HepG2 (cell line): ENCODE results near the gene STEAP3. TPM values are rescaled to one million over a fixed set of nuclear protein-coding genes. Genes with fewer than 3 reads are reported as not detected.

Experiments
- ATAC-seq: fragments of 200-7000 bp; cut with Tn5 transposase; 3 replicates; pipeline ENCODE4 v1.9.1; 2020; ENCODE audit warnings: mild to moderate bottlenecking, moderate library complexity
- BruUV-seq: library from RNA; stranded (reverse); fragments of 400-500 nt; replicated peaks from 2 replicates; lab custom pipeline; 2021; lab: Mats Ljungman, UMichigan
- CTCF ChIA-PET: fragments of 300-600 bp; formaldehyde crosslinking; extraction: SDS; loops from one replicate; lab custom pipeline; 2021; ENCODE audit warnings: low total read pairs, inconsistent platforms, low intra/inter-chr PET ratio; lab: Yijun Ruan, JAX
- POLR2A ChIA-PET: fragments of 350-600 bp; sonication (Branson Sonifier 250); formaldehyde crosslinking; loops from one replicate; lab custom pipeline; 2020; ENCODE audit warnings: antibody characterized with exemption, inconsistent platforms; lab: Yijun Ruan, JAX
- DNase-seq: peaks from one replicate; pipeline ENCODE4 v3.0.0-alpha.2; 2015; ENCODE audit warnings: low spot score
- FAIRE-seq: peaks from 3 replicates; lab custom pipeline; 2011; peaks lifted over from hg19 to GRCh38; lab: Jason Lieb, UNC
- H2AFZ ChIP-seq: one replicate; pipeline ENCODE4 v1.6.1; 2011; ENCODE audit warnings: low read length, inconsistent platforms
- H3K27ac ChIP-seq: fragments of 300-600 bp; 3 replicates; pipeline ENCODE4 v1.8.0; 2011; ENCODE audit warnings: mixed run types, mild to moderate bottlenecking, mixed read lengths, low read length, inconsistent platforms; ENCODE audit not compliant: insufficient read depth; ENCODE audit errors: extremely low read length
- H3K27me3 ChIP-seq, 2 experiments: fragments of 200-600 bp in 1 of 2; 2 replicates in 1 of 2; 3 replicates in 1 of 2; pipeline versions ENCODE4 v1.6.0 to v1.8.0; 2011; ENCODE audit warnings: low read length in 2 of 2, mild to moderate bottlenecking in 2 of 2, moderate library complexity in 2 of 2, inconsistent platforms in 1 of 2; ENCODE audit not compliant: insufficient read depth in 2 of 2, control insufficient read depth in 1 of 2
- H3K36me3 ChIP-seq, 2 experiments: fragments of 200-600 bp in 1 of 2; replicated peaks in 1 of 2; 2 replicates in 1 of 2; 3 replicates in 1 of 2; pipeline versions ENCODE4 v1.5.1 to v1.8.0; 2011; ENCODE audit warnings: low read length in 2 of 2, inconsistent platforms in 1 of 2; ENCODE audit not compliant: insufficient read depth in 2 of 2, control insufficient read depth in 1 of 2
- H3K4me1 ChIP-seq: 2 replicates; pipeline ENCODE4 v1.5.1; 2012; ENCODE audit warnings: low read length, inconsistent platforms; ENCODE audit not compliant: insufficient read depth
- H3K4me2 ChIP-seq: 2 replicates; pipeline ENCODE4 v1.6.0; 2011; ENCODE audit warnings: low read depth, low read length, inconsistent platforms
- H3K4me3 ChIP-seq, 3 experiments: fragments of 200-600 bp in 1 of 3; sonication (generic), shearing (Covaris generic) in 1 of 3; replicated peaks in 1 of 3; 2 replicates each; pipeline ENCODE4 v1.5.1; 2011 to 2016; ENCODE audit warnings: low read length in 3 of 3, inconsistent platforms in 2 of 3, low read depth in 2 of 3, mild to moderate bottlenecking in 2 of 3, control low read depth in 1 of 3, mixed read lengths in 1 of 3; ENCODE audit not compliant: insufficient read depth in 1 of 3
- H3K79me2 ChIP-seq: one replicate; pipeline ENCODE4 v1.6.1; 2011; ENCODE audit warnings: low read length, inconsistent platforms; ENCODE audit not compliant: insufficient read depth
- H3K9ac ChIP-seq: 2 replicates; pipeline ENCODE4 v1.6.0; 2011; ENCODE audit warnings: mild to moderate bottlenecking, low read depth, low read length, inconsistent platforms; ENCODE audit not compliant: insufficient read depth
- H3K9me3 ChIP-seq: 2 replicates; pipeline ENCODE4 v1.5.1; 2012; ENCODE audit warnings: mild to moderate bottlenecking, low read length
- H4K20me1 ChIP-seq: 2 replicates; pipeline ENCODE4 v1.6.0; 2011; ENCODE audit warnings: inconsistent platforms, mild to moderate bottlenecking, low read length, moderate library complexity; ENCODE audit not compliant: insufficient read depth
- ETS1 ChIP-seq: sonication (generic); formaldehyde crosslinking; IDR thresholded peaks from 2 replicates; pipeline ENCODE4 v1.4.0; 2020; ENCODE audit warnings: missing genetic modification reagents
- NCOA2 ChIP-seq: sonication (generic); formaldehyde crosslinking; IDR thresholded peaks from 2 replicates; pipeline ENCODE4 v1.8.0; 2022; ENCODE audit warnings: inconsistent platforms
- SMC3 ChIP-seq: IDR thresholded peaks from 2 replicates; pipeline ENCODE4 v1.6.1; 2011; ENCODE audit warnings: low read length, improper control_type of control experiment
- STAG1 ChIP-seq: sonication (generic); formaldehyde crosslinking; IDR thresholded peaks from 2 replicates; pipeline ENCODE4 v1.4.0; 2020; ENCODE audit warnings: missing genetic modification reagents
- ZC3H4 ChIP-seq: sonication (generic); formaldehyde crosslinking; IDR thresholded peaks from 2 replicates; pipeline ENCODE4 v1.4.0; 2020; ENCODE audit warnings: missing genetic modification reagents, borderline replicate concordance
- ZNF792 ChIP-seq: IDR thresholded peaks from 2 replicates; pipeline ENCODE4 v1.6.1; 2016
- WGBS: methylation state at CpG from one replicate; pipeline ENCODE4 v1.1.6; 2017; ENCODE audit warnings: low lambda C conversion rate; 5-methylcytosine and 5-hydroxymethylcytosine counted together
- in situ Hi-C: cut with HindIII; loops from 2 replicates; pipeline ENCODE4 v1.10.0; 2017; ENCODE audit warnings: low pct_unique_long_range_greater_than_20kb; ENCODE audit not compliant: extremely low pct_ligation_motif_present
- intact Hi-C: fragments of 100-400 bp; cut with micrococcal nuclease; formaldehyde crosslinking; loops from one replicate; pipeline ENCODE4 v1.10.0; 2022; ENCODE audit not compliant: unreplicated experiment
- polyA plus RNA-seq, 8 experiments: library from polyadenylated mRNA; depleted of rRNA in 3 of 8; stranded (reverse) in 7 of 8; unstranded in 1 of 8; fragments of >200 nt; fragmentation: Illumina TruSeq in 4 of 8; extraction: Trizol in 4 of 8; gene quantifications; 2 replicates each; pipeline versions ENCODE4 v1.2.1 to v1.2.3, GENCODE V29; 2011 to 2016; ENCODE audit warnings: low read depth in 4 of 8, missing spikeins in 1 of 8, mixed read lengths in 1 of 8; ENCODE audit not compliant: insufficient read depth in 1 of 8
- total RNA-seq, 5 experiments: library from RNA; depleted of rRNA; stranded (reverse); fragments of >200 nt; fragmentation: Illumina TruSeq; extraction: Trizol; gene quantifications; 2 replicates each; pipeline ENCODE4 v1.2.3, GENCODE V29; 2016; ENCODE audit warnings: low read depth in 1 of 5
- TF ChIP-seq, protein P1 (sequence below): sonication (generic); formaldehyde crosslinking; IDR thresholded peaks from 2 replicates; pipeline ENCODE4 v1.5.0; 2020; ENCODE audit warnings: mild to moderate bottlenecking, missing genetic modification reagents, moderate library complexity
- TF ChIP-seq, protein P2 (sequence below): fragments of 450-650 bp; IDR thresholded peaks from 2 replicates; pipeline ENCODE4 v1.6.1; 2016

Gene STEAP3
- total and polyA plus RNA-seq, 2 of the 13 experiments (the other 11 are each of a cell fraction or from before 2014, with no cell fraction given): 7.3 to 21.1 TPM

DNA sequence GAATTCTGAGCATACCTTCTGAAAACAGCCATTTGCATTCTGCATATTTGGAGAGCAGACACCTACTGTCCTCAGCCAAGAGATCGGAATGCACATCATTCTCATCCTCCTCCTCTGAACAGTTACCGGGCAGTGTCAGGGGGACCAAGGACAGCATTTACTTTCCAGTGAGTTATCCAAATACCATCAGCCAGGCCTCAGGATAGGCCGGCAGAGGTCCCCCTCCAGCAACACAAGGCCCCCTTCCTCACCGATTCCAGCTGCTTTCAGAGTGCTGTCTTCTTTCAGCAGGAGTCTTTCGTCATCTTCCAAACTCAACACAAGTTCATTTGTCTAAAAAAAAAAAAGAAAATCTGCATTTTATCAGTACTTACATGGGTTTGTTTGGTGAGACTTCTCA is 87.7 kb downstream of the STEAP3 start:
- CTCF ChIA-PET: interaction anchor here (0.6 to 1.7 kb wide), 3 partner anchors 283 to 1090 kb away, joined by 3 to 5 read pairs (median 3); no protein-coding TSS in a partner anchor
- H4K20me1 ChIP-seq: no peaks in the 10 kb centered on the region
- in situ Hi-C loops: loop anchor here (10.0 kb wide), 1 partner anchor 427 kb away; no protein-coding TSS in a partner anchor
- WGBS: 55% methylated on average over 5 of the region's 5 CpGs
- ATAC-seq: peak; percentile 76
- POLR2A ChIA-PET: no interaction called here
- no peaks in the 10 kb centered on the region for H3K79me2 ChIP-seq
- no peaks in the 10 kb centered on the region for H3K36me3 ChIP-seq
- H3K4me2 ChIP-seq: no peak overlapping the region
- H3K27ac ChIP-seq: no peak overlapping the region
- no peak overlapping the region for H3K4me3 ChIP-seq
- TF ChIP-seq STAG1 (CRISPR knock-in tag): peak; percentile 22; the same call in 1 of the 2 replicates
- no peak for TF ChIP-seq ZC3H4
- TF ChIP-seq, protein P1, sequence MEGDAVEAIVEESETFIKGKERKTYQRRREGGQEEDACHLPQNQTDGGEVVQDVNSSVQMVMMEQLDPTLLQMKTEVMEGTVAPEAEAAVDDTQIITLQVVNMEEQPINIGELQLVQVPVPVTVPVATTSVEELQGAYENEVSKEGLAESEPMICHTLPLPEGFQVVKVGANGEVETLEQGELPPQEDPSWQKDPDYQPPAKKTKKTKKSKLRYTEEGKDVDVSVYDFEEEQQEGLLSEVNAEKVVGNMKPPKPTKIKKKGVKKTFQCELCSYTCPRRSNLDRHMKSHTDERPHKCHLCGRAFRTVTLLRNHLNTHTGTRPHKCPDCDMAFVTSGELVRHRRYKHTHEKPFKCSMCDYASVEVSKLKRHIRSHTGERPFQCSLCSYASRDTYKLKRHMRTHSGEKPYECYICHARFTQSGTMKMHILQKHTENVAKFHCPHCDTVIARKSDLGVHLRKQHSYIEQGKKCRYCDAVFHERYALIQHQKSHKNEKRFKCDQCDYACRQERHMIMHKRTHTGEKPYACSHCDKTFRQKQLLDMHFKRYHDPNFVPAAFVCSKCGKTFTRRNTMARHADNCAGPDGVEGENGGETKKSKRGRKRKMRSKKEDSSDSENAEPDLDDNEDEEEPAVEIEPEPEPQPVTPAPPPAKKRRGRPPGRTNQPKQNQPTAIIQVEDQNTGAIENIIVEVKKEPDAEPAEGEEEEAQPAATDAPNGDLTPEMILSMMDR (CRISPR knock-in tag): peak; percentile 50
- TF ChIP-seq SMC3: peak; percentile 23; the same call in 1 of the 2 replicates
- no peak for TF ChIP-seq NCOA2 (CRISPR knock-in tag)
- TF ChIP-seq, all 625 proteins: peak for 3
- intact Hi-C loops: loop anchor here (1.0 to 5.0 kb wide), 2 partner anchors 284 to 300 kb away; no protein-coding TSS in a partner anchor
- no TSS peak for BruUV-seq
- DNase-seq (no peak), FAIRE-seq (no peak)
- H3K27me3 ChIP-seq: no peaks in the 10 kb centered on the region
- peaks cover 23% of the 10 kb centered on the region for H3K4me1 ChIP-seq
- H2AFZ ChIP-seq: no peak overlapping the region
- H3K9ac ChIP-seq: no peak overlapping the region
- H3K9me3 ChIP-seq: no peaks in the 10 kb centered on the region

DNA sequence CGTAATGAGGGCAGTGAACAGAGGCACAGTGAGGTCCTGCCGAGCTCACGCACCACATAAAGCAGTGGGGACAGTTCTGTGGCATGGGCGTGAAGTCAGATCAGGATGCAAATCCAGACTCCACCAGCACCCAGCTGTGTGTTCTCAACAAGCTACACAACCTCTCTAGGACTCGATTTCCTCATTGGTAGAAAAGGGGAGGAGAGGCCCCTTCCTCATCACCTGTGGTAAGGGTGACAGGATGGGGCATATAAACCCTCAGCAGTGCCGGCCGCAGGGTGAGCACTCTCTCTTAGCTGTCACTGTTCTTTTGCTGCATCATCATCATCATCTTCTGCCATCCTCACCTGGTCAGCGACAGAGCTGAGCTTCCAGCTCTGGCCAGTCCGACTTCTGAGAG is 88.2 kb downstream of the STEAP3 start:
- peak; percentile 40 for ATAC-seq
- H3K9me3 ChIP-seq: no peaks in the 10 kb centered on the region
- H2AFZ ChIP-seq: no peak overlapping the region
- no peak overlapping the region for H3K9ac ChIP-seq
- no peaks in the 10 kb centered on the region for H3K36me3 ChIP-seq
- no peak for DNase-seq
- no peak overlapping the region for H3K4me2 ChIP-seq
- BruUV-seq: no TSS peak
- no peaks in the 10 kb centered on the region for H3K79me2 ChIP-seq
- no peaks in the 10 kb centered on the region for H4K20me1 ChIP-seq
- H3K27ac ChIP-seq: no peak overlapping the region
- ChIA-PET CTCF (interaction anchor here (0.6 to 0.9 kb wide), 2 partner anchors 165 to 1090 kb away, joined by 3 read pairs; no protein-coding TSS in a partner anchor), POLR2A (no interaction called here)
- no peaks in the 10 kb centered on the region for H3K27me3 ChIP-seq
- H3K4me1 ChIP-seq: peaks cover 20% of the 10 kb centered on the region
- H3K4me3 ChIP-seq: no peak overlapping the region
- 71% methylated on average over 9 of the region's 9 CpGs for WGBS
- intact Hi-C loops: loop anchor here (1.0 to 5.0 kb wide), 2 partner anchors 285 to 301 kb away; no protein-coding TSS in a partner anchor
- in situ Hi-C loops: loop anchor here (10.0 kb wide), 1 partner anchor 427 kb away; no protein-coding TSS in a partner anchor
- FAIRE-seq: no peak
- TF ChIP-seq, protein P2, sequence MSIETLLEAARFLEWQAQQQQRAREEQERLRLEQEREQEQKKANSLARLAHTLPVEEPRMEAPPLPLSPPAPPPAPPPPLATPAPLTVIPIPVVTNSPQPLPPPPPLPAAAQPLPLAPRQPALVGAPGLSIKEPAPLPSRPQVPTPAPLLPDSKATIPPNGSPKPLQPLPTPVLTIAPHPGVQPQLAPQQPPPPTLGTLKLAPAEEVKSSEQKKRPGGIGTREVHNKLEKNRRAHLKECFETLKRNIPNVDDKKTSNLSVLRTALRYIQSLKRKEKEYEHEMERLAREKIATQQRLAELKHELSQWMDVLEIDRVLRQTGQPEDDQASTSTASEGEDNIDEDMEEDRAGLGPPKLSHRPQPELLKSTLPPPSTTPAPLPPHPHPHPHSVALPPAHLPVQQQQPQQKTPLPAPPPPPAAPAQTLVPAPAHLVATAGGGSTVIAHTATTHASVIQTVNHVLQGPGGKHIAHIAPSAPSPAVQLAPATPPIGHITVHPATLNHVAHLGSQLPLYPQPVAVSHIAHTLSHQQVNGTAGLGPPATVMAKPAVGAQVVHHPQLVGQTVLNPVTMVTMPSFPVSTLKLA: no peak
- no peak for TF ChIP-seq ZNF792
- TF ChIP-seq ETS1 (CRISPR knock-in tag): no peak
